Parathyroid adenoma (tissue), 2 donors: ENCODE results near the gene ETFA.

Experiments used
- H2AFZ ChIP-seq: fragments of 300-600 bp; sonication (generic); one replicate; pipeline ENCODE4 v1.7.0; 2017; ENCODE audit warnings: antibody characterized with exemption, mild to moderate bottlenecking
- H3K27ac ChIP-seq: fragments of 300-600 bp; sonication (generic); one replicate; pipeline ENCODE4 v1.7.0; 2017
- H3K27me3 ChIP-seq: fragments of 300-600 bp; sonication (generic); one replicate; pipeline ENCODE4 v1.7.0; 2017; ENCODE audit warnings: low read length; ENCODE audit not compliant: control insufficient read depth, insufficient read depth
- H3K36me3 ChIP-seq: fragments of 300-600 bp; sonication (generic); one replicate; pipeline ENCODE4 v1.7.0; 2017; ENCODE audit warnings: low read length; ENCODE audit not compliant: control insufficient read depth, insufficient read depth
- H3K4me1 ChIP-seq: fragments of 300-600 bp; sonication (generic); one replicate; pipeline ENCODE4 v1.7.0; 2017; ENCODE audit warnings: control low read depth
- H3K4me2 ChIP-seq: fragments of 300-600 bp; sonication (generic); one replicate; pipeline ENCODE4 v1.7.0; 2017; ENCODE audit warnings: low read length
- H3K4me3 ChIP-seq: fragments of 300-600 bp; sonication (generic); one replicate; pipeline ENCODE4 v1.7.0; 2017; ENCODE audit warnings: low read depth, low read length
- H3K79me2 ChIP-seq: fragments of 300-600 bp; sonication (generic); one replicate; pipeline ENCODE4 v1.7.0; 2017; ENCODE audit warnings: control low read depth
- H3K9ac ChIP-seq: fragments of 300-600 bp; sonication (generic); one replicate; pipeline ENCODE4 v1.7.0; 2017; ENCODE audit warnings: mild to moderate bottlenecking
- H3K9me3 ChIP-seq: fragments of 300-600 bp; sonication (generic); one replicate; pipeline ENCODE4 v1.7.0; 2017; ENCODE audit warnings: low read length; ENCODE audit not compliant: control insufficient read depth
- CTCF ChIP-seq: fragments of 300-600 bp; sonication (generic); IDR thresholded peaks from one replicate; pipeline ENCODE4 v1.7.0; 2017; ENCODE audit warnings: antibody characterized with exemption, mild to moderate bottlenecking
- donor health status: primary hyperparathyroidism.

The ETFA gene

GRCh38 chr15:76347482-76348055 lies 36.3 kb upstream of the ETFA start:
- Histone ChIP-seq H3K4me1 (no peaks in the 10 kb centered on the region), H2AFZ (no peak overlapping the region), H3K4me2 (no peak overlapping the region), H3K36me3 (no peaks in the 10 kb centered on the region), H3K9ac (no peak overlapping the region), H3K4me3 (no peak overlapping the region), H3K27me3 (peaks cover 18% of the 10 kb centered on the region), H3K79me2 (no peaks in the 10 kb centered on the region), H3K9me3 (no peaks in the 10 kb centered on the region), H3K27ac (no peak overlapping the region)
- no peak for TF ChIP-seq CTCF

- H3K27ac ChIP-seq: no peak overlapping the region
- no peak overlapping the region for H2AFZ ChIP-seq
- no peaks in the 10 kb centered on the region for H3K36me3 ChIP-seq
- H3K9me3 ChIP-seq: no peaks in the 10 kb centered on the region
- no peak overlapping the region for H3K4me2 ChIP-seq
- H3K4me1 ChIP-seq: no peaks in the 10 kb centered on the region
- TF ChIP-seq CTCF: no peak
- no peak overlapping the region for H3K4me3 ChIP-seq
- peaks cover 24% of the 10 kb centered on the region for H3K27me3 ChIP-seq
- H3K79me2 ChIP-seq: no peaks in the 10 kb centered on the region
- H3K9ac ChIP-seq: no peak overlapping the region
Measured at GRCh38 chr15:76346669-76347481, 35.6 kb upstream of the ETFA start.

GRCh38 chr15:76345880-76346668 lies 34.8 kb upstream of the ETFA start:
- no peak overlapping the region for H3K9ac ChIP-seq
- peaks cover 24% of the 10 kb centered on the region for H3K27me3 ChIP-seq
- no peak for TF ChIP-seq CTCF

GRCh38 chr15:76345583-76345879 lies 34.3 kb upstream of the ETFA start:
- Histone ChIP-seq H3K4me2 (no peak overlapping the region), H3K9ac (no peak overlapping the region), H3K36me3 (no peaks in the 10 kb centered on the region), H3K4me3 (no peak overlapping the region), H2AFZ (no peak overlapping the region), H3K4me1 (no peaks in the 10 kb centered on the region), H3K27ac (no peak overlapping the region), H3K79me2 (no peaks in the 10 kb centered on the region), H3K27me3 (peaks cover 24% of the 10 kb centered on the region), H3K9me3 (no peaks in the 10 kb centered on the region)
- no peak for TF ChIP-seq CTCF

More at GRCh38 chr15:76345880-76346668, 34.8 kb upstream of the ETFA start:
- H3K9me3 ChIP-seq: no peaks in the 10 kb centered on the region
- no peak overlapping the region for H2AFZ ChIP-seq
- H3K79me2 ChIP-seq: no peaks in the 10 kb centered on the region
- no peaks in the 10 kb centered on the region for H3K4me1 ChIP-seq
- no peak overlapping the region for H3K4me2 ChIP-seq
- H3K4me3 ChIP-seq: no peak overlapping the region
- no peak overlapping the region for H3K27ac ChIP-seq
- H3K36me3 ChIP-seq: no peaks in the 10 kb centered on the region
